HG03060 (cell line): ENCODE measurements around the gene COCH.
"Not testable (repeated sequence)": the region's sequence is repeated elsewhere in the genome, so short reads cannot be mapped to it uniquely, and the experiment has no call there.

Source experiments
- ATAC-seq: cut with Tn5 transposase; IDR thresholded peaks from one replicate; pipeline ENCODE4 v1.9.1; 2021; ENCODE audit warnings: low read depth, moderate number of reproducible peaks; ENCODE audit not compliant: unreplicated experiment

The COCH gene

GRCh38 chr14:30915596-30915995 lies 41.2 kb downstream of the COCH start:
- ATAC-seq = no peak

DNA sequence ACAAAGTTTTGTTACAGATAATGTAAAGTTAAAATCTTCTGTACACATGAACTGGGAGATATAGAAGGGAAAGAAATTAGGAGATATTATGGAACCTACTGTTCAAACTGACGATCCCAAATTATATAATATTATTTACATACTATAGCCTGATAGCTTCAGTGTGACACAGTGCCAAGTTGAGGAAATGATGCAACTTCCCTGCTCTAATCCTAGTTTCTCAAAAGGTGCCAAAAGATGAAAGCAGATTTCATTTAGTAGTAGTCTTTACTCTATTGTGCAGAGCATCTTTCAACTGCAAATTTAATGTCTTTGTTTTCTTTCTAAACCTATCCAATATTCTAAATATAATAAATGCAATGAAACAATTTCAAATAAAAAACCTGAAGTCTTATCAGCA lies 46.9 kb downstream of the COCH start:
- ATAC-seq = no peak

DNA sequence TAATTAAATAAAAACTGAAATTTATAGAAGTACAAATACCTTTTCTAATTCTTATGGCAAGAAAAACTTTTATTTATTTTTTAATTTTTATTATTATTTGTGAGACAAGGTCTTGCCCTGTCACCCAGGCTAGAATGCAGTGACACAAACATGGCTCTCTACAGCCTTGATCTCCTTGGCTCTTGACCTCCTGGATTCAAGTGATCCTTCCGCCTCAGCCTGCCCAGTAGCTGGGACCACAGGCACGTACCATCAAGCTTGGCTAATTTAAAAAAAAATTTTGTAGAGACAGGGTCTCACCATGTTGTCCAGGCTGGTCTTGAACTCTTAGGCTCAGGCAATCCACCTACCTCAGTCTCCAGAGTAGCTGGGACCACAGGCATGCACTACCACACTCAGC lies 47.4 kb downstream of the COCH start:
- ATAC-seq = no peak

GRCh38 chr14:30925254-30925653 lies 50.9 kb downstream of the COCH start:
- no peak for ATAC-seq

DNA sequence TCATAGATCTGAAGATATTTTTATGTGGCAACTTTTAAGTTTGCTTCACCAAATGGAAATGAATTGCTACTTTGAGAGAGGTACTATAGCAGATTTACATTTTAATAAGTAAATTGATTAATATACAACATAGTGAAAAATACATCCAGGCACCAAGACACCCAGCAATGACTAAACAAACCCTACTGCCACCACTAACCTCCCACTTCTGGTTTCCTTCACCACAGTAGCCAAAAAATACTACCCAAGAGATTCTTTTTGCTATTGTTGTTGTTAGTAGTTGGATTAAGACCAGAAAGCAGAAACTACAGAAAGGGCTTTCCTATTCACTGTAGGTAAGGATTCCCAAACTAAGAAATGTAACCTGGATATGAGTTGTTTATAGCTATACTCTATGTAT lies 54.1 kb downstream of the COCH start:
- no peak for ATAC-seq

GRCh38 chr14:30933937-30934336 lies 59.6 kb downstream of the COCH start:
- ATAC-seq = not testable (repeated sequence)

- no peak for ATAC-seq
These were observed 61.1 kb downstream of the COCH start for GRCh38 chr14:30935445-30935844.

DNA sequence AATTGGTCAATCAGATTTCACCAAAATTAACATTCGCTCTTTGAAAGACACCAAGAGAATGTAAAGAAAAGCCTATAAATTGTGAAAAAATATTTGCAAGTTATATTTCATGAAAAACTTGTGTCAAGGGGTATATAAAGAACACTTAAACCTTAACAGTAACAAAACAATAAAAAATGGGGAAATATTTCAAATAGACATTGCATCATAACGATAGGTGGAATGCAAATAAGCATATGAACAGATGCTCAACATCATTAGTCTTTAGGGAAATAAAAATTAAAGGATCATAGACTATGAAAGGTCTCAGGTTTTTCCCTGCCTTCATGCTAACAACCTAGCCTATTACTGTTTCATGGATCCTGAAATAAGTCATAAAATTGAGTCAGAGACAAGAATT lies 64.3 kb downstream of the COCH start:
- ATAC-seq = no peak
